B cell (primary cell): Measurements from ENCODE around the gene HERC2. TPM values are rescaled to one million over a fixed set of nuclear protein-coding genes. Genes with fewer than 3 reads are reported as not detected.

Source experiments
- ATAC-seq: fragments of 200-7000 bp; cut with Tn5 transposase; one replicate; pipeline ENCODE4 v1.10.0; 2021; ENCODE audit warnings: low read depth, mild to moderate bottlenecking, moderate number of reproducible peaks, moderate library complexity
- CTCF ChIA-PET: fragments of 350-600 bp; sonication (Branson Sonifier 250); formaldehyde crosslinking; loops from one replicate; lab custom pipeline; 2021; ENCODE audit warnings: antibody characterized with exemption, inconsistent platforms; lab: Charles Lee
- POLR2A ChIA-PET: fragments of 350-600 bp; sonication (Branson Sonifier 250); formaldehyde crosslinking; loops from one replicate; lab custom pipeline; 2021; ENCODE audit warnings: antibody characterized with exemption; lab: Charles Lee
- DNase-seq: peaks from one replicate; pipeline ENCODE4 v3.0.0; 2013
- H2AFZ ChIP-seq: 2 replicates; pipeline ENCODE4 v1.6.1; 2012; ENCODE audit warnings: mild to moderate bottlenecking, low read depth, low read length; ENCODE audit not compliant: insufficient read depth, poor library complexity, severe bottlenecking
- H3K27ac ChIP-seq, 2 donors: 1 replicate in 1 of 2; 2 replicates in 1 of 2; pipeline ENCODE4 v1.5.1; 2012 to 2013; ENCODE audit warnings: low read length in 2 of 2, mild to moderate bottlenecking in 2 of 2, moderate library complexity in 1 of 2
- H3K27me3 ChIP-seq, 4 experiments: fragments of 200-600 bp in 1 of 4; sonication (generic) in 1 of 4; replicated peaks in 1 of 4; 1 replicate in 2 of 4; 2 replicates in 2 of 4; pipeline versions ENCODE4 v1.6.1 to v1.7.0; 2013 to 2016; ENCODE audit warnings: low read length in 3 of 4, mild to moderate bottlenecking in 2 of 4, mixed read lengths in 1 of 4, moderate library complexity in 1 of 4; ENCODE audit not compliant: insufficient read depth in 4 of 4, control insufficient read depth in 3 of 4; ENCODE audit errors: control extremely low read depth in 1 of 4
- H3K36me3 ChIP-seq, 2 experiments: replicated peaks in 1 of 2; 1 replicate in 1 of 2; 2 replicates in 1 of 2; pipeline versions ENCODE4 v1.6.1 to v1.7.1; 2013; ENCODE audit warnings: low read length in 1 of 2; ENCODE audit not compliant: insufficient read depth in 2 of 2, control insufficient read depth in 1 of 2; ENCODE audit errors: control extremely low read depth in 1 of 2, extremely low read depth in 1 of 2
- H3K4me1 ChIP-seq, 2 donors: fragments of 200-600 bp in 1 of 2; sonication (generic) in 1 of 2; 1 replicate in 1 of 2; 2 replicates in 1 of 2; pipeline versions ENCODE4 v1.5.1 to v1.6.1; 2013 to 2017; ENCODE audit warnings: low read length in 2 of 2; ENCODE audit not compliant: control insufficient read depth in 2 of 2, insufficient read depth in 2 of 2
- H3K4me2 ChIP-seq: replicated peaks from 2 replicates; pipeline ENCODE3; 2012; ENCODE audit warnings: mild to moderate bottlenecking, low read depth, low read length; ENCODE audit not compliant: poor library complexity, severe bottlenecking
- H3K4me3 ChIP-seq, 5 experiments: fragments of 200-600 bp in 1 of 5; sonication (generic) in 1 of 5; 1 replicate in 3 of 5; 2 replicates in 2 of 5; pipeline versions ENCODE4 v1.5.1 to v1.7.0; 2011 to 2016; ENCODE audit warnings: low read length in 4 of 5, mild to moderate bottlenecking in 4 of 5, low read depth in 2 of 5, control low read depth in 1 of 5, moderate library complexity in 1 of 5; ENCODE audit not compliant: insufficient read depth in 1 of 5; ENCODE audit errors: control extremely low read depth in 1 of 5, extremely low read depth in 1 of 5
- H3K79me2 ChIP-seq: fragments of 200-600 bp; sonication (generic); one replicate; pipeline ENCODE4 v1.6.0; 2016; ENCODE audit warnings: low read length; ENCODE audit not compliant: control insufficient read depth, insufficient read depth
- H3K9ac ChIP-seq: fragments of 200-600 bp; sonication (generic); 2 replicates; pipeline ENCODE4 v1.6.1; 2017; ENCODE audit warnings: mild to moderate bottlenecking, low read length, moderate library complexity
- H3K9me3 ChIP-seq, 3 donors: one replicate each; pipeline versions ENCODE4 v1.6.1 to v1.7.1; 2013; ENCODE audit warnings: low read length in 2 of 3; ENCODE audit not compliant: control insufficient read depth in 2 of 3, insufficient read depth in 1 of 3; ENCODE audit errors: control extremely low read depth in 1 of 3
- H4K20me1 ChIP-seq: 2 replicates; pipeline ENCODE4 v1.6.0; 2012; ENCODE audit warnings: mild to moderate bottlenecking, low read length; ENCODE audit not compliant: insufficient read depth, control insufficient read depth, poor library complexity, severe bottlenecking
- H3K27ac Mint-ChIP-seq: one replicate; pipeline ENCODE4 v1.8.0; 2021; ENCODE audit warnings: mixed read lengths
- H3K27me3 Mint-ChIP-seq: one replicate; pipeline ENCODE4 v1.8.0; 2021; ENCODE audit warnings: mixed read lengths
- H3K4me1 Mint-ChIP-seq: one replicate; pipeline ENCODE4 v1.8.0; 2021; ENCODE audit warnings: mixed read lengths
- H3K4me3 Mint-ChIP-seq: one replicate; pipeline ENCODE4 v1.8.0; 2021; ENCODE audit warnings: mixed read lengths
- H3K9me3 Mint-ChIP-seq: one replicate; pipeline ENCODE4 v1.8.0; 2022; ENCODE audit warnings: mixed read lengths; ENCODE audit not compliant: insufficient read depth
- EZH2 ChIP-seq: IDR thresholded peaks from 2 replicates; pipeline ENCODE4 v1.6.1; 2012; ENCODE audit warnings: borderline replicate concordance, low read depth, mild to moderate bottlenecking, moderate library complexity, low read length; ENCODE audit not compliant: insufficient read depth, poor library complexity, severe bottlenecking
- WGBS: methylation state at CpG from one replicate; pipeline ENCODE4 v1.1.5; 2013; ENCODE audit warnings: missing lambda C conversion rate; ENCODE audit not compliant: insufficient coverage; 5-methylcytosine and 5-hydroxymethylcytosine counted together
- intact Hi-C: fragments of 100-400 bp; cut with micrococcal nuclease; formaldehyde crosslinking; loops from one replicate; pipeline ENCODE4 v1.10.0; 2022
- polyA plus RNA-seq: library from polyadenylated mRNA; depleted of rRNA; stranded (reverse); fragments of >200 nt; gene quantifications from 2 replicates; pipeline ENCODE4 v1.2.3, GENCODE V29; 2012
- total RNA-seq, 2 donors: library from RNA; stranded (reverse); fragments of 120-200 nt in 1 of 2; gene quantifications; 1 replicate in 1 of 2; 2 replicates in 1 of 2; pipeline versions ENCODE4 v1.2.3 to v1.2.4, GENCODE V29; 2013 to 2022
- TF ChIP-seq, protein P1 (sequence below): fragments of 200-600 bp; IDR thresholded peaks from one replicate; pipeline ENCODE4 v1.8.0; 2022; ENCODE audit warnings: antibody characterized with exemption, mild to moderate bottlenecking

The HERC2 gene
- total and polyA plus RNA-seq, 2 donors (not counting 1 experiment from before 2014, with no cell fraction given), result 31.0 to 52.7 TPM

DNA sequence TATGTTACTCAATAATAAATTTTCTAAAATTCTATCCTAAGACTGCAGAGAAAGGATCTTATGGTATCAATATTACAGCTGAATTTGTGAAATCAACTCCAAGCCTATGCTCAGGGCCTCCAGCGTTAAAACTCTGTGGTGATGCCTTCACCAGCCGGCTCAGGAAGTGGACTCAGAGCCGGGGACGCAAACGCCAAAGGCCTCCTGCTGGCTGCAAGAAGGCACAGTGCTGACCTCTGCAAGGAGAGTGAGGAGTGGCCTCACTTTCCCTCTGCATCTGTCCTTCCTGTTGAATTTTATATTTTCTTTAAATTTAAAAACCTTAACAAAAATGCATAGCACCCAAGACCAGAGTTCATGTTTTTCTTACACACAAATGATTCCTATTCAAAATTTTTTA, 48.5 kb downstream of the HERC2 start:
- no peak for ATAC-seq
- WGBS, result 100% methylated on average over 4 of the region's 5 CpGs
- CTCF ChIA-PET, result no interaction called here

DNA sequence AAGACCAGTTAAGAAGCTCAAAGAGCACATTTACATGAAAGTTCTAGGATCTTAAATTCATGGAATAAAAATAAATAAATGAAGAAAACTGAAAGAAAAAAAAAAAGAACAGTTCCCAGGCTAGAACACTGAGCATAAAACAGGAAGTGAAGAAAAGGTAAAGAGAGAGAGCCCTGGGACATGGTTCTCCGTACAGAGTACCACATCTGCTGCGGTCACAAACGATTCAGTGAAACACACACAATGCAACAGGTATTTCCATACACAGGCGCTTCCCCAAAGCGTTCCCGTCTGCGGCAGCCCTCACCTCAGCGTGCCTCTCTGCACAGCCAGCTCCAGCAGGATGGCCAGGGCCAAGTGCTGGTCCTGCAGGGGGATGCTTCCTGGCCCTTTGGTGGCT, 49.4 kb downstream of the HERC2 start:
- intact Hi-C loops, result no loop called here
- H2AFZ ChIP-seq, result no peak overlapping the region
- Mint-ChIP-seq H3K27me3 (no peaks in the 10 kb centered on the region), H3K9me3 (no peaks in the 10 kb centered on the region), H3K4me1 (no peaks in the 10 kb centered on the region), H3K27ac (no peak overlapping the region), H3K4me3 (no peak overlapping the region)
- H3K9ac ChIP-seq, result no peak overlapping the region
- H3K79me2 ChIP-seq, result no peaks in the 10 kb centered on the region
- no peaks in the 10 kb centered on the region for H3K9me3 ChIP-seq
- no peak overlapping the region for H3K4me2 ChIP-seq
- POLR2A ChIA-PET, result no interaction called here
- peaks cover 5 to 48% of the 10 kb centered on the region in 2 experiments for H3K36me3 ChIP-seq
- ATAC-seq, result no peak
- no peaks in the 10 kb centered on the region for H3K4me1 ChIP-seq
- no peak for DNase-seq
- H3K27me3 ChIP-seq, result no peaks in the 10 kb centered on the region
- CTCF ChIA-PET, result no interaction called here
- TF ChIP-seq, protein P1, sequence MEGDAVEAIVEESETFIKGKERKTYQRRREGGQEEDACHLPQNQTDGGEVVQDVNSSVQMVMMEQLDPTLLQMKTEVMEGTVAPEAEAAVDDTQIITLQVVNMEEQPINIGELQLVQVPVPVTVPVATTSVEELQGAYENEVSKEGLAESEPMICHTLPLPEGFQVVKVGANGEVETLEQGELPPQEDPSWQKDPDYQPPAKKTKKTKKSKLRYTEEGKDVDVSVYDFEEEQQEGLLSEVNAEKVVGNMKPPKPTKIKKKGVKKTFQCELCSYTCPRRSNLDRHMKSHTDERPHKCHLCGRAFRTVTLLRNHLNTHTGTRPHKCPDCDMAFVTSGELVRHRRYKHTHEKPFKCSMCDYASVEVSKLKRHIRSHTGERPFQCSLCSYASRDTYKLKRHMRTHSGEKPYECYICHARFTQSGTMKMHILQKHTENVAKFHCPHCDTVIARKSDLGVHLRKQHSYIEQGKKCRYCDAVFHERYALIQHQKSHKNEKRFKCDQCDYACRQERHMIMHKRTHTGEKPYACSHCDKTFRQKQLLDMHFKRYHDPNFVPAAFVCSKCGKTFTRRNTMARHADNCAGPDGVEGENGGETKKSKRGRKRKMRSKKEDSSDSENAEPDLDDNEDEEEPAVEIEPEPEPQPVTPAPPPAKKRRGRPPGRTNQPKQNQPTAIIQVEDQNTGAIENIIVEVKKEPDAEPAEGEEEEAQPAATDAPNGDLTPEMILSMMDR, result no peak
- no peak for TF ChIP-seq EZH2
- no peak overlapping the region for H3K4me3 ChIP-seq
- H4K20me1 ChIP-seq, result no peaks in the 10 kb centered on the region
- H3K27ac ChIP-seq, result no peak overlapping the region
- WGBS, result 92% methylated on average over 8 of the region's 8 CpGs

More for the DNA sequence above, 48.5 kb downstream of the HERC2 start:
- Histone ChIP-seq H3K27me3 (no peaks in the 10 kb centered on the region), H3K36me3 (peaks cover 4 to 40% of the 10 kb centered on the region in 2 experiments), H3K27ac (no peak overlapping the region), H3K9me3 (no peaks in the 10 kb centered on the region), H2AFZ (no peak overlapping the region), H4K20me1 (no peaks in the 10 kb centered on the region), H3K4me3 (no peak overlapping the region), H3K4me1 (no peaks in the 10 kb centered on the region), H3K79me2 (no peaks in the 10 kb centered on the region), H3K4me2 (no peak overlapping the region), H3K9ac (no peak overlapping the region)
- POLR2A ChIA-PET, result no interaction called here
- no peaks in the 10 kb centered on the region for H3K9me3 Mint-ChIP-seq
- TF ChIP-seq, protein P1, result no peak
- no peak for TF ChIP-seq EZH2
- H3K27ac Mint-ChIP-seq, result no peak overlapping the region
- no peak for DNase-seq
- no peak overlapping the region for H3K4me3 Mint-ChIP-seq
- H3K27me3 Mint-ChIP-seq, result no peaks in the 10 kb centered on the region
- intact Hi-C loops, result no loop called here
- H3K4me1 Mint-ChIP-seq, result no peaks in the 10 kb centered on the region
